Measurements from ENCODE around the gene PAM. TPM values are rescaled to one million over a fixed set of nuclear protein-coding genes. Genes with fewer than 3 reads are reported as not detected.

PAM gene
- total and polyA plus RNA-seq, 2 of the 8 experiments (the other 6 are each of a cell fraction or from before 2014, with no cell fraction given), result 30.4 to 67.8 TPM

DNA sequence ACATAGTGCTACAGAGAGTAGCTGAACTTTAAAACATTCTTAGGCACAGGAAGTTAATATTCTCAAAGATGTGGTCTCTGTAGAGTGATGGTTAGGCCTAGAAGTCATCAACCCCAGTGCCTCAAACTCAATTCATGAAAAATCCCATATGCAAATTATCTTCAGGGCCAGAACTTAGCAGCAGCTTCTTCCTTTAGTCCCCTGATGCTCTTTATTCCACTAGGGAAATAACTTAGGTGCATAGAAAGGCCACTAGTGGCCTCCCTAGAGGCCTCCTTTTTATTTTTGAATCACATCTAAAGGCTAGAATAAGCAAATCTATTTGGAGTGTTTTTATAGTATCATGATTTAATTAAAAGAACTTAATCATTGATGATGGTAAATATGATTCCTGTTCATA, 276.5 kb downstream of the PAM start:
- no peak overlapping the region for H4K5ac ChIP-seq (ENCODE audit: insufficient read length, low read depth, low read length)
- no peak overlapping the region for H3K27ac ChIP-seq (ENCODE audit: low read depth, low read length)
- POLR2A ChIA-PET (ENCODE audit: partially characterized antibody), result interaction anchor here (1.0 kb wide), 1 partner anchor 228 kb away, joined by 3 read pairs; no protein-coding TSS in a partner anchor
- H3K23me2 ChIP-seq (ENCODE audit: low read depth, low read length), result no peaks in the 10 kb centered on the region
- no peaks in the 10 kb centered on the region for H3K4me1 ChIP-seq (replicated peaks in 1 of 4; ENCODE audit: control insufficient read depth in 3 of 4, insufficient read depth in 4 of 4, low read length in 3 of 4)
- FAIRE-seq, result no peak
- H3K4me2 ChIP-seq (ENCODE audit: insufficient read depth in 1 of 2, low read depth in 2 of 2, low read length in 2 of 2), result no peak overlapping the region
- H2BK15ac ChIP-seq (ENCODE audit: low read length), result no peak overlapping the region
- H2AK5ac ChIP-seq (ENCODE audit: low read depth, low read length), result no peak overlapping the region
- H2BK20ac ChIP-seq (ENCODE audit: low read length), result no peak overlapping the region
- no peak overlapping the region for H2BK120ac ChIP-seq (replicated peaks; ENCODE audit: low read depth, low read length)
- H3K79me2 ChIP-seq (ENCODE audit: control insufficient read depth in 1 of 2, insufficient read depth in 2 of 2, low read length in 2 of 2), result no peaks in the 10 kb centered on the region
- H4K8ac ChIP-seq (ENCODE audit: extremely low read depth, insufficient read depth, low read length), result no peak overlapping the region
- CTCF ChIA-PET (ENCODE audit: partially characterized antibody), result interaction anchor here (0.6 to 3.1 kb wide), 25 partner anchors 9 to 513 kb away, joined by 3 to 33 read pairs (median 3); no protein-coding TSS in a partner anchor
- no peak for DNase-seq (ENCODE audit: low read depth in 1 of 2, low spot score in 2 of 2)
- no peak overlapping the region for H3K9ac ChIP-seq (replicated peaks in 1 of 4; ENCODE audit: extremely low read depth in 1 of 4, low read depth in 3 of 4, low read length in 3 of 4)
- no peak overlapping the region for H3K14ac ChIP-seq (ENCODE audit: insufficient read length)
- no peaks in the 10 kb centered on the region for H3K27me3 ChIP-seq (replicated peaks in 1 of 4; ENCODE audit: control insufficient read depth in 3 of 4, extremely low read depth in 1 of 4, insufficient read depth in 3 of 4, low read length in 3 of 4)
- H4K91ac ChIP-seq (replicated peaks; ENCODE audit: insufficient read length, low read length), result no peak overlapping the region
- no peak overlapping the region for H3K4ac ChIP-seq (replicated peaks; ENCODE audit: insufficient read length, low read depth, low read length)
- H3K56ac ChIP-seq (replicated peaks; ENCODE audit: insufficient read length, low read depth, low read length), result no peak overlapping the region
- H3K4me3 ChIP-seq (ENCODE audit: extremely low read depth in 1 of 4, insufficient read depth in 2 of 4, low read depth in 3 of 4, low read length in 4 of 4), result no peak overlapping the region
- H2BK12ac ChIP-seq (ENCODE audit: low read depth, low read length), result no peak overlapping the region
- no peaks in the 10 kb centered on the region for H4K20me1 ChIP-seq (replicated peaks in 1 of 2; ENCODE audit: control insufficient read depth in 1 of 2, insufficient read depth in 2 of 2, low read length in 2 of 2)
- H3K18ac ChIP-seq (ENCODE audit: extremely low read depth, low read length), result no peak overlapping the region
- no peak overlapping the region for H2BK5ac ChIP-seq (ENCODE audit: low read depth, low read length)
- no peaks in the 10 kb centered on the region; a peak in 1 of 8 replicates for H3K36me3 ChIP-seq (ENCODE audit: control insufficient read depth in 2 of 4, insufficient read depth in 4 of 4, low read length in 3 of 4)
- no peaks in the 10 kb centered on the region for H3K9me3 ChIP-seq (ENCODE audit: insufficient read depth in 2 of 2, low read depth in 1 of 2, low read length in 1 of 2)
- TF ChIP-seq, protein P1, sequence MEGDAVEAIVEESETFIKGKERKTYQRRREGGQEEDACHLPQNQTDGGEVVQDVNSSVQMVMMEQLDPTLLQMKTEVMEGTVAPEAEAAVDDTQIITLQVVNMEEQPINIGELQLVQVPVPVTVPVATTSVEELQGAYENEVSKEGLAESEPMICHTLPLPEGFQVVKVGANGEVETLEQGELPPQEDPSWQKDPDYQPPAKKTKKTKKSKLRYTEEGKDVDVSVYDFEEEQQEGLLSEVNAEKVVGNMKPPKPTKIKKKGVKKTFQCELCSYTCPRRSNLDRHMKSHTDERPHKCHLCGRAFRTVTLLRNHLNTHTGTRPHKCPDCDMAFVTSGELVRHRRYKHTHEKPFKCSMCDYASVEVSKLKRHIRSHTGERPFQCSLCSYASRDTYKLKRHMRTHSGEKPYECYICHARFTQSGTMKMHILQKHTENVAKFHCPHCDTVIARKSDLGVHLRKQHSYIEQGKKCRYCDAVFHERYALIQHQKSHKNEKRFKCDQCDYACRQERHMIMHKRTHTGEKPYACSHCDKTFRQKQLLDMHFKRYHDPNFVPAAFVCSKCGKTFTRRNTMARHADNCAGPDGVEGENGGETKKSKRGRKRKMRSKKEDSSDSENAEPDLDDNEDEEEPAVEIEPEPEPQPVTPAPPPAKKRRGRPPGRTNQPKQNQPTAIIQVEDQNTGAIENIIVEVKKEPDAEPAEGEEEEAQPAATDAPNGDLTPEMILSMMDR (IDR thresholded peaks at IDR 0.05; ENCODE audit: control extremely low read depth in 1 of 3, insufficient read depth in 1 of 3, low read depth in 1 of 3, low read length in 3 of 3), result peak in 2 of 3 experiments; percentile 20 to 33; a peak in 2 of 4 replicates
- TF ChIP-seq POLR2A (IDR thresholded peaks at IDR 0.05; ENCODE audit: control extremely low read depth in 1 of 2, low read depth in 2 of 2, low read length in 2 of 2), result no peak
- H3K79me1 ChIP-seq (ENCODE audit: low read depth, low read length), result no peaks in the 10 kb centered on the region
- no peak overlapping the region for H3K23ac ChIP-seq (ENCODE audit: insufficient read length)
- H2AFZ ChIP-seq (ENCODE audit: low read length), result no peak overlapping the region

All from H1 (cell line).